ENCODE results near the gene SERPINB5.
A peak's percentile ranks its signal among the peaks of the same experiment; 100 is the strongest.

The SERPINB5 gene

DNA sequence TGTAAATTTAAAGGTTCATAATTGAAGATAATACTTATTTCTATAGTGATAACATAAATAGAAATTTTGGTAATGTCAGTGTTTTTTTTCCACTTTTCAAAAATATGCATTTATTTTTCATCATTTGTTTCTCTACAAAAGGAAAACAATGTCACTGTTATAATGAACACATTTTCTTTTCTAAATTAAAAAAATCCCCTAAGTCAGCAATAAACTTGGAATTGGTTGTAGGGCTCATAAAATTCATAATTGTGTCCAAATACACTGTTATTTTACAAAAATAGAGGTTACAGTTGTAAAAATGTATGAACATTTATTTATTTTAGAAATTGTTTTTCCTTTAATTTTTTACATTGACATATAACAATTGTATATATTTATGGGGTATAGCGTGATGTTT lies 39.0 kb downstream of the SERPINB5 start:
- Histone ChIP-seq H3K36me3 (ENCODE audit: insufficient read depth, low read length) (no peaks in the 10 kb centered on the region), H3K4me3 (ENCODE audit: low read depth in 1 of 2, low read length in 2 of 2) (no peak overlapping the region), H3K9me3 (ENCODE audit: insufficient read depth, low read length, severe bottlenecking) (no peaks in the 10 kb centered on the region), H2AFZ (ENCODE audit: low read depth, low read length) (no peak overlapping the region), H4K20me1 (ENCODE audit: insufficient read depth, low read length) (no peaks in the 10 kb centered on the region), H3K9ac (ENCODE audit: low read depth, low read length) (no peak overlapping the region), H3K4me1 (ENCODE audit: insufficient read depth, low read length) (no peaks in the 10 kb centered on the region), H3K4me2 (ENCODE audit: insufficient read depth, low read length) (no peak overlapping the region), H3K79me2 (ENCODE audit: insufficient read depth, low read length) (no peaks in the 10 kb centered on the region), H3K27ac (ENCODE audit: low read length) (no peak overlapping the region), H3K27me3 (ENCODE audit: insufficient read depth, low read length, poor library complexity) (peaks cover 31% of the 10 kb centered on the region)
- no peak for ATAC-seq (ENCODE audit: insufficient read depth, low read depth)
- TF ChIP-seq, protein P1, sequence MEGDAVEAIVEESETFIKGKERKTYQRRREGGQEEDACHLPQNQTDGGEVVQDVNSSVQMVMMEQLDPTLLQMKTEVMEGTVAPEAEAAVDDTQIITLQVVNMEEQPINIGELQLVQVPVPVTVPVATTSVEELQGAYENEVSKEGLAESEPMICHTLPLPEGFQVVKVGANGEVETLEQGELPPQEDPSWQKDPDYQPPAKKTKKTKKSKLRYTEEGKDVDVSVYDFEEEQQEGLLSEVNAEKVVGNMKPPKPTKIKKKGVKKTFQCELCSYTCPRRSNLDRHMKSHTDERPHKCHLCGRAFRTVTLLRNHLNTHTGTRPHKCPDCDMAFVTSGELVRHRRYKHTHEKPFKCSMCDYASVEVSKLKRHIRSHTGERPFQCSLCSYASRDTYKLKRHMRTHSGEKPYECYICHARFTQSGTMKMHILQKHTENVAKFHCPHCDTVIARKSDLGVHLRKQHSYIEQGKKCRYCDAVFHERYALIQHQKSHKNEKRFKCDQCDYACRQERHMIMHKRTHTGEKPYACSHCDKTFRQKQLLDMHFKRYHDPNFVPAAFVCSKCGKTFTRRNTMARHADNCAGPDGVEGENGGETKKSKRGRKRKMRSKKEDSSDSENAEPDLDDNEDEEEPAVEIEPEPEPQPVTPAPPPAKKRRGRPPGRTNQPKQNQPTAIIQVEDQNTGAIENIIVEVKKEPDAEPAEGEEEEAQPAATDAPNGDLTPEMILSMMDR (IDR thresholded peaks at IDR 0.05; ENCODE audit: borderline replicate concordance, extremely low read depth, low read length, poor library complexity, severe bottlenecking) = no peak
- TF ChIP-seq EZH2 (IDR thresholded peaks at IDR 0.05; ENCODE audit: borderline replicate concordance, low read depth, low read length, severe bottlenecking) = no peak
- DNase-seq = no peak

DNA sequence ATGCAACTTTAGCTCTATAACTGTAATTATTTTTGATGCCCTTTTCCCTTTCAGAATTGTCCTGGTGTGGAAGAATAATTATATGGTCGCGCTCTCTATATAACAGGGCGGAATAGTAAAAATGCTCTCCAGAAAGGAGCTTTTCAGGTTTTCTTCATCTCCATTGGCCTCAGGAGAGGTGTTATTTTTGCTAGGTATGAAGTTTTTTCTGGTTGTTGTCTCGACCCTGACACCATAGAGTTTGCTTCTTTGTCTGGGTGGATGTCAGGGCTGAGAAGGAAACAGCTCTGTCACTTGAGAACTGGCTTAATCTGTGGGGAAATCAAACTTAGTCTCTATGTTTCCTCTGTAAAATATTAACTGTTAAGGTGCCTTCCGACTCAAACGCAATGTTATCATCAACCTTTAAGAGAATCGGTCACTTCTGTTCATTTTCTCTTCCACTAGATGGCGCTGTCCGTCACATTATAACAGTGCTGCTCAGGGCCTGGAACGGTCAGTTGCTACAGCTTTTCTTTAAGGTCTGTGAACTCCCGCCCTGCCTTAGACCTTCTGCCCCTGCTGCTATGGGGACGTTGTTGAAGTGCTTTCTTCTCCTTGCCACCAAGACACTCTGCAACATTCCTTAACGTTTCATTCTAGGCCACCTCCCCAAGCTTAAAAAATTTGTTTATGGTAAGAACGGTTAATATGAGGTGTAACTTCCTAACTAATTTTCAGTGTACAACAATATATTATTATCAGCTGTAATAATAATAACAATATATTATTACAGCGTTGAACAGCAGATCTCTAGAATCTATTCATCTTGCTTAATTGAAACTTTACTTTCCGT lies 41.6 kb downstream of the SERPINB5 start:
- H3K79me2 ChIP-seq (ENCODE audit: insufficient read depth, low read length) = no peaks in the 10 kb centered on the region
- H2AFZ ChIP-seq (ENCODE audit: low read depth, low read length) = no peak overlapping the region

DNA sequence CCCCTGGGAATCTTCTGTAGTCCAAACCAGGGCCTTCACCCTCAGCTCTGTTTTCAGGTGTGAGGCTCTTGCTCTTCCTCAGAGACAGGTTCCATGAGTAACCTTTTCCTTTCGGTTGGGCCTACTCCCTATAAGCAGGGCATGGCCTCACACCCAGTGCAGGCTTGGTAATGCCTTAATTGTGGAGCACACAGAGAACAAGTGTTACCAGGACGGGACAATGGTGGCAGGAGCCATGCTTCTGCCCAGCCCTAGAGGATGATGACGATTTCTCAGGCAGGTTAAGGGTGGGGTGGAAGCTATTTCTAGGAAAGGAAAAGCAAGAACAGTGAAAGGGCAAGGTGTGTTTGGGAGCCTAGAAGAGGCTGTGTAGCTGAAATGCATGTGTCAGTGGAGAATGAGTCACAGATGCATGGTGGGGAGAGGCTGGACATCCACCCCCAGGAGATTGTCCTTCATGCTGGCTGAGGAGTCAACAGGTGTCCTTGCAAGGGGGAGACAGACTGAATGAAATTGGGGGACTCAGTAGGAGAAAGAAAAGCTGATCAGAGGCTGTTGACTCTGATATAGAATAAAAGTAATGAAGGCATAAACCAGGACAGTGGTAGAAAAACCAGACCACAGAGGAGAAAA lies 43.4 kb downstream of the SERPINB5 start:
- DNase-seq = no peak
- no peaks in the 10 kb centered on the region for H3K79me2 ChIP-seq (ENCODE audit: insufficient read depth, low read length)
- ATAC-seq (ENCODE audit: insufficient read depth, low read depth) = no peak
- no peaks in the 10 kb centered on the region for H4K20me1 ChIP-seq (ENCODE audit: insufficient read depth, low read length)
- no peaks in the 10 kb centered on the region for H3K9me3 ChIP-seq (ENCODE audit: insufficient read depth, low read length, severe bottlenecking)
- H3K4me2 ChIP-seq (ENCODE audit: insufficient read depth, low read length) = no peak overlapping the region
- H3K27ac ChIP-seq (ENCODE audit: low read length) = no peak overlapping the region
- no peak overlapping the region for H2AFZ ChIP-seq (ENCODE audit: low read depth, low read length)
- TF ChIP-seq, protein P1 (IDR thresholded peaks at IDR 0.05; ENCODE audit: borderline replicate concordance, extremely low read depth, low read length, poor library complexity, severe bottlenecking) = no peak
- no peak for TF ChIP-seq EZH2 (IDR thresholded peaks at IDR 0.05; ENCODE audit: borderline replicate concordance, low read depth, low read length, severe bottlenecking)
- no peak overlapping the region for H3K4me3 ChIP-seq (ENCODE audit: low read depth in 1 of 2, low read length in 2 of 2)
- no peaks in the 10 kb centered on the region for H3K4me1 ChIP-seq (ENCODE audit: insufficient read depth, low read length)
- H3K9ac ChIP-seq (ENCODE audit: low read depth, low read length) = no peak overlapping the region
- no peaks in the 10 kb centered on the region for H3K36me3 ChIP-seq (ENCODE audit: insufficient read depth, low read length)
- H3K27me3 ChIP-seq (ENCODE audit: insufficient read depth, low read length, poor library complexity) = peaks cover 44% of the 10 kb centered on the region

More for the DNA sequence above, 41.6 kb downstream of the SERPINB5 start:
- H3K9me3 ChIP-seq (ENCODE audit: insufficient read depth, low read length, severe bottlenecking) = no peaks in the 10 kb centered on the region
- H3K4me2 ChIP-seq (ENCODE audit: insufficient read depth, low read length) = no peak overlapping the region
- TF ChIP-seq, protein P1 (IDR thresholded peaks at IDR 0.05; ENCODE audit: borderline replicate concordance, extremely low read depth, low read length, poor library complexity, severe bottlenecking) = peak; percentile 90
- TF ChIP-seq EZH2 (IDR thresholded peaks at IDR 0.05; ENCODE audit: borderline replicate concordance, low read depth, low read length, severe bottlenecking) = no peak
- H3K4me3 ChIP-seq (ENCODE audit: low read depth in 1 of 2, low read length in 2 of 2) = no peak overlapping the region
- ATAC-seq (ENCODE audit: insufficient read depth, low read depth) (peak; percentile 94), DNase-seq (peak; percentile 59)
- H4K20me1 ChIP-seq (ENCODE audit: insufficient read depth, low read length) = no peaks in the 10 kb centered on the region
- peaks cover 45% of the 10 kb centered on the region for H3K27me3 ChIP-seq (ENCODE audit: insufficient read depth, low read length, poor library complexity)
- no peaks in the 10 kb centered on the region for H3K4me1 ChIP-seq (ENCODE audit: insufficient read depth, low read length)
- H3K36me3 ChIP-seq (ENCODE audit: insufficient read depth, low read length) = no peaks in the 10 kb centered on the region
- H3K27ac ChIP-seq (ENCODE audit: low read length) = no peak overlapping the region
- no peak overlapping the region for H3K9ac ChIP-seq (ENCODE audit: low read depth, low read length)
